ENCODE data around the gene LTA4H.

DNA sequence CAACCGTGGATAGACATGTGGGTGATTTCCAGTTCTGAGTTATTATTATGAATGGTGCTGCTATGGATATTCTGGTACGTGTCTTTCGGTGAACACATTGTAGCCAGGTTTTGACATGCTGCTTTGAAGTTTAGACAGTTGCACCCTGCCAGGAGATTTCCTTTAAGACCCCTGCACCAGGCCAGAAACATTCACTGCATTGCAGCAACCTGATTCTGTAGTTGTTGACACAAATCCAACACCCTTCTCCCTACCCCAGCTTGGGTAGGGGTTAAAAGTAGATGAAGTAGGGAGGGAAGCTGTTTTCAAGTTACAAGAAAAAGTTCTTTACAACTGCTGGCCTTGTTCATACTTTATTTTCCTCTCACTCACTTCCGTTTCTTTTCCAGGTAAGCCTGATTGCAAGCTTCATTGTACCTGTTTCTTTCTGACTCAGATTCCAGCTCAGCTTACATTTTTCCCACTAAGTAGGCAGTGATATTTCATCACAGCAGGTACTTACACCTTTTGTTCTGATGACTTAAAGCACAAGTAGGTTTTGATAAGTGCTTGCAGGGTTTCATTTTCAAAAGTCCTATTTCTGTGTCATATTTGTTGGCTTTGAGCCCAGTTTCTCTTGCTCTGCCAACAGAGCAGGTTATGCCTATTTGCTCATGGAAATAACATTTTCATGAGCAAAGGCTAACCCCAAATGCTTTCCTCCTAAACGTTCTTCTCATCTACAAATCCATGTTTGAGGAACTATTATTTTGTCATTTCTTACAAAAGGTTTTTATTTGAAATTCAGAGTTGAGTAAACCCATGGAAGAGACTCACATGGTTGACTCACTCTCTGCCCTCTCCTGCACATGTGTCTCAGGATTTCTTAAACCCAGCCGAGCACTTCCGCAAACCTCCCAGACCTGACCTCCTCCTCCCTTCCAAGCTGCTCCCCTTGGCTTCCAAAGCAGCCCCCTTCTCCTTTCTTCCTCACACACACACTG lies 12.1 kb upstream of the LTA4H start:
- TF ChIP-seq, protein P1, sequence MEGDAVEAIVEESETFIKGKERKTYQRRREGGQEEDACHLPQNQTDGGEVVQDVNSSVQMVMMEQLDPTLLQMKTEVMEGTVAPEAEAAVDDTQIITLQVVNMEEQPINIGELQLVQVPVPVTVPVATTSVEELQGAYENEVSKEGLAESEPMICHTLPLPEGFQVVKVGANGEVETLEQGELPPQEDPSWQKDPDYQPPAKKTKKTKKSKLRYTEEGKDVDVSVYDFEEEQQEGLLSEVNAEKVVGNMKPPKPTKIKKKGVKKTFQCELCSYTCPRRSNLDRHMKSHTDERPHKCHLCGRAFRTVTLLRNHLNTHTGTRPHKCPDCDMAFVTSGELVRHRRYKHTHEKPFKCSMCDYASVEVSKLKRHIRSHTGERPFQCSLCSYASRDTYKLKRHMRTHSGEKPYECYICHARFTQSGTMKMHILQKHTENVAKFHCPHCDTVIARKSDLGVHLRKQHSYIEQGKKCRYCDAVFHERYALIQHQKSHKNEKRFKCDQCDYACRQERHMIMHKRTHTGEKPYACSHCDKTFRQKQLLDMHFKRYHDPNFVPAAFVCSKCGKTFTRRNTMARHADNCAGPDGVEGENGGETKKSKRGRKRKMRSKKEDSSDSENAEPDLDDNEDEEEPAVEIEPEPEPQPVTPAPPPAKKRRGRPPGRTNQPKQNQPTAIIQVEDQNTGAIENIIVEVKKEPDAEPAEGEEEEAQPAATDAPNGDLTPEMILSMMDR (IDR thresholded peaks at IDR 0.05; ENCODE audit: insufficient read depth, low read depth, low read length) = no peak
- TF ChIP-seq EZH2 (IDR thresholded peaks at IDR 0.05; ENCODE audit: insufficient read depth, low read length) = no peak

All from astrocyte (in vitro differentiated cells and primary cell).